Stimulated activated CD8-positive, alpha-beta memory T cell treated with anti-CD3 and anti-CD28 coated beads, Interleukin-15, amount 100 ng/mL, for 4 hours (primary cell): ENCODE measurements around the gene IL11RA.

Experiments used
- DNase-seq, 2 donors: peaks; one replicate each; pipeline ENCODE4 v3.0.0-alpha.2; 2020; ENCODE audit warnings: low read depth in 2 of 2

IL11RA gene

GRCh38 chr9:34654323-34655051, 2.5 kb downstream of the IL11RA start:
- no peak for DNase-seq

- DNase-seq, result no peak
Measured at GRCh38 chr9:34655394-34655793, 3.4 kb downstream of the IL11RA start.

GRCh38 chr9:34656992-34657391, 5.0 kb downstream of the IL11RA start:
- no peak for DNase-seq

- DNase-seq, result no peak
Measured at GRCh38 chr9:34658461-34658860, 6.5 kb downstream of the IL11RA start.

- DNase-seq, result no peak
Measured at GRCh38 chr9:34659592-34660253, 7.7 kb downstream of the IL11RA start.

- DNase-seq, result no peak
Measured at GRCh38 chr9:34662526-34663302, 10.7 kb downstream of the IL11RA start, which contains the start of gene CCL27. TSS of gene CCL27 (minus strand) at chr9:34662657. CDS start at chr9:34662633, 24 bp downstream.

- DNase-seq, result no peak
Measured at GRCh38 chr9:34663303-34663605, 11.3 kb downstream of the IL11RA start.

- peak in 1 of 2 donors; percentile 55 for DNase-seq
Measured at GRCh38 chr9:34664281-34665066, 12.5 kb downstream of the IL11RA start.

- no peak for DNase-seq
Measured at GRCh38 chr9:34665067-34665380, 13.0 kb downstream of the IL11RA start.

GRCh38 chr9:34665381-34666250, 13.6 kb downstream of the IL11RA start:
- DNase-seq, result peak; percentile 70 to 80

GRCh38 chr9:34669809-34670562, 18.0 kb downstream of the IL11RA start:
- no peak for DNase-seq

- DNase-seq, result no peak
Measured at GRCh38 chr9:34671307-34671706, 19.3 kb downstream of the IL11RA start.

GRCh38 chr9:34674440-34674839, 22.5 kb downstream of the IL11RA start:
- DNase-seq, result no peak

GRCh38 chr9:34675048-34675714, 23.2 kb downstream of the IL11RA start:
- peak in 1 of 2 donors; percentile 26 for DNase-seq

GRCh38 chr9:34675869-34676268, 23.9 kb downstream of the IL11RA start:
- no peak for DNase-seq

GRCh38 chr9:34684145-34684544, 32.2 kb downstream of the IL11RA start:
- no peak for DNase-seq

- no peak for DNase-seq
Measured at GRCh38 chr9:34684816-34685215, 32.8 kb downstream of the IL11RA start.

GRCh38 chr9:34685591-34685990, 33.6 kb downstream of the IL11RA start:
- DNase-seq, result no peak

GRCh38 chr9:34686231-34686630, 34.2 kb downstream of the IL11RA start:
- DNase-seq, result no peak

GRCh38 chr9:34686732-34687131, 34.7 kb downstream of the IL11RA start:
- no peak for DNase-seq
